Right cardiac atrium (tissue), 5 donors: ENCODE results near the gene CNIH3. TPM values are rescaled to one million over a fixed set of nuclear protein-coding genes. Genes with fewer than 3 reads are reported as not detected.

Experiments used
- ATAC-seq, 2 donors: fragments of 200-7000 bp; cut with Tn5 transposase; one replicate each; pipeline versions ENCODE4 v1.8.0 to v1.9.1; 2020; ENCODE audit warnings: moderate library complexity in 2 of 2, mild to moderate bottlenecking in 1 of 2
- DNase-seq, 3 donors: peaks; one replicate each; pipeline ENCODE4 v3.0.0-alpha.2; 2020
- H3K27ac ChIP-seq: one replicate; pipeline ENCODE4 v1.5.1; 2013; ENCODE audit warnings: mild to moderate bottlenecking, low read length, control low read depth, moderate library complexity
- H3K27me3 ChIP-seq: one replicate; pipeline ENCODE4 v1.6.1; 2013; ENCODE audit not compliant: control insufficient read depth, insufficient read depth
- H3K4me1 ChIP-seq: one replicate; pipeline ENCODE4 v1.6.1; 2013; ENCODE audit warnings: low read length; ENCODE audit not compliant: control insufficient read depth, insufficient read depth
- H3K4me3 ChIP-seq: one replicate; pipeline ENCODE4 v1.5.1; 2013; ENCODE audit warnings: low read length, control low read depth
- H3K9me3 ChIP-seq: one replicate; pipeline ENCODE4 v1.6.1; 2013; ENCODE audit warnings: low read length; ENCODE audit not compliant: control insufficient read depth
- whole genome bisulfite sequencing: extraction: QIAGEN DNeasy Blood & Tissue Kit; methylation state at CpG from one replicate; pipeline ENCODE4 v1.1.7; 2013; 5-methylcytosine and 5-hydroxymethylcytosine counted together
- intact Hi-C, 4 donors: fragments of 100-400 bp; cut with DNase I; formaldehyde crosslinking; loops; one replicate each; pipeline versions ENCODE4 v1.11.0 to v1.14.0; 2022 to 2023
- polyA plus RNA-seq: library from polyadenylated mRNA; stranded (reverse); fragments of 200-250 nt; gene quantifications from one replicate; pipeline ENCODE4 v1.2.3, GENCODE V29; 2013
- total RNA-seq, 4 donors: library from RNA; stranded (reverse); fragmentation: NEBNext Ultra II Directional; extraction: Animal tissue kit (Norgen Biotek cat#: 25700); gene quantifications; one replicate each; pipeline ENCODE4 v1.2.1, GENCODE V29; 2021
- donor health status: healthy with polysubstance abuse.
- donor health status: DM: no; HTN: yes; CAD: no.
- donor health status: DM: no; HTN: no; CAD: no.
- donor health status: DM: no; HTN: yes; CAD: no; lungs with severe emphysema.
- donor health status: DM: yes; HTN: yes; CAD: no.

CNIH3 gene
- total and polyA plus RNA-seq, 5 donors, result 0.66 to 2.3 (median 1.3) TPM

DNA sequence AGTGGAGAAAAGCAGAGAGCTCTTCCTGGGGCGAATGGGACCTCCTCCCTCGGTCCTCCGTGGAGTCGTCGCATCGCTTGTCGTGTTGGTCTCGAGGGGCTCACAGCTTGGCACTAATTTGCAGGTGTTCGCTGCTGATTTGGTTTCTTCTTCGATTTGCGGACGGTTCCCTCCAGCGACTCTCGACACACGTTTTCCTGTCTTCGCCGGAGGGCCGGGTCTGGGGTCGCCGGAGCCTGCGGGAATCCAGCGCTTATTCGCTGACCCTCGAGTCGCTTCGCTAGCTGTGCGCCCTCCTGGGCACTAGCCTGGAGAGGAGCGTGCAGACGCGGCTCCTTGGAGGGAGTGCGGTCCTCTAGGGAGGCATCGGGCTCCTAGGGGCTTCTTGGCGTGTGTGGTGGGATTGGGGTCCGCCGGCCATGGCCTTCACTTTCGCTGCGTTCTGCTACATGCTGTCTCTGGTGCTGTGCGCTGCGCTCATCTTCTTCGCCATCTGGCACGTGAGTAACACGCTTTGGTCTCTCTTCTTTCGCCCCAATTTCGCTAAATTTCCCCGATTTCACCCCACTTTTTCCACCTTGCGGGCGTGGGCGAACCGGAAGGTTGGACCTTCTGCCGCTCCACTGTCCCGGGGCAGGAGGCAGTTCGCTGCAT, 766 bp downstream of the CNIH3 start:
- H3K9me3 ChIP-seq, result no peaks in the 10 kb centered on the region
- H3K27ac ChIP-seq, result no peak overlapping the region
- H3K4me3 ChIP-seq, result peak overlapping the region; percentile 10
- H3K27me3 ChIP-seq, result no peaks in the 10 kb centered on the region
- no peak for ATAC-seq
- intact Hi-C loops, result no loop called here
- no peaks in the 10 kb centered on the region for H3K4me1 ChIP-seq
- no peak for DNase-seq
- WGBS, result 2% methylated on average over 52 of the region's 52 CpGs

DNA sequence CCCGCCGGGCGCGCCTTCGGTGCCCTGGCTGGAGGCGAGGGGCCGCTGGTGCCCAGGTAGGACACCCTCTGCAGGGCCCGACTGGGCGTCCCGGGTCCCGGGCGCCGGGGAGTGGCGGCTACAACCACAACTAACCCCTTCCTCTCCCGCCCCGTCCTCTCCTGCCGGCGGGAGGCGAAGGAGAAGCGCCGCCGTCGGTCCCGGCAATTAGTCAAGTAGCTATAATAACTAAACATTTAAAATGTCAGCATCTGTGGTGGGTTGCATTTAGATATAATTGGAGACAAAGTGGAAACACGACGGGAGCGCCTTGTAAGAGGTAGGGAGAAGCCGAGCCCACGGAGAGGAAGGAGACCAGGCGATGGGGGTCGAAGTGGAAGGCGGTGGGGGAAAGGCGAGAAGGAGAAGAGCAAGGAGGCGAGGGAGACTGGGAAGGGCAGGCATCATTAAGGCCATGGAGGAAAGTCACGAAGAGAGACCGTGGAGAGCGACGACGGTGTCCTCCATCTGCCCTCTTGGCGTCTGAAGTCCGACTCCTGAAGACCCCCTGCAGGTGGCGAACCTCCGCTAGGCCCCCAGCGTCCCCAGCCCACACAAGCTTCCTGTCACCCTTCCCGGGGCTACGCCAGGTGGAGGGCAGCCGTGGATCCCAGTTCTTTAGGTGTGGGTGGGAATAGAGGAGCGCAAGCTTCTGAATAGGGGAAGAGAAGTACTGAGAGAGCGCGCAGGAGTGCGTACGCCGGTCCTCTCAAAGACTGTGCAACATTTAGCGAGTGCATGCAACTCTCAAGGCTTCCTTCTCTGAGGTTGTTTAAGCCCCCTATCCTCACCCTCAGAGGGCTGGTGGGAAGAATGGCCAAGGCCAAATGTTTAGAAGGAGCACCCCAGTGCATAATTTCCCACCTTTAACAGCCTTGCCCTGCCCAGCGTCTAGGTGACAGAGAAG, 1.6 kb downstream of the CNIH3 start:
- no peak for DNase-seq
- no peak overlapping the region for H3K4me3 ChIP-seq
- ATAC-seq, result no peak
- WGBS, result 3% methylated on average over 55 of the region's 55 CpGs
- H3K27ac ChIP-seq, result no peak overlapping the region
- intact Hi-C loops, result no loop called here
- H3K4me1 ChIP-seq, result no peaks in the 10 kb centered on the region
- H3K9me3 ChIP-seq, result no peaks in the 10 kb centered on the region
- H3K27me3 ChIP-seq, result no peaks in the 10 kb centered on the region

DNA sequence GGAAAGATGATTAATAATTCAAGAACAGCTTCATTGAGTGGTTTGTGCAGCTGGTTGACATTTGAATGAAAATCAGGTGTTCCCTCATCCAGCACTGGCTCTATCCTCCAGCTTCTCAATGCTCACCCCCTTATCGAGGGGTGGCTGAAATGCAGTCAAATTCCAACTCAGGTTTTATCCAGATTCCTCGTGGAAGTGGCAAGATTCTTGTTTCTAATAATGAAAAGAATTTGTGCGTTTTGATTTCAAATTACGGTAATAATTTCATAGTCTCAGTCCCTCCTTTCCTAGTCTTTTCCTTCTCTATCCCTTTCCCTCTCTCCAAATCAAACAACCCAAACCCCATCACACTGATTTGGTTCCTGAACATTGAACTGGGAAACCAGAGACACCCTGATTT, 3.1 kb downstream of the CNIH3 start:
- WGBS, result 73% methylated on average over 4 of the region's 4 CpGs
- ATAC-seq, result no peak
- intact Hi-C loops, result no loop called here
- no peak for DNase-seq
- Histone ChIP-seq H3K27ac (no peak overlapping the region), H3K9me3 (no peaks in the 10 kb centered on the region), H3K27me3 (no peaks in the 10 kb centered on the region), H3K4me1 (no peaks in the 10 kb centered on the region), H3K4me3 (no peak overlapping the region)

DNA sequence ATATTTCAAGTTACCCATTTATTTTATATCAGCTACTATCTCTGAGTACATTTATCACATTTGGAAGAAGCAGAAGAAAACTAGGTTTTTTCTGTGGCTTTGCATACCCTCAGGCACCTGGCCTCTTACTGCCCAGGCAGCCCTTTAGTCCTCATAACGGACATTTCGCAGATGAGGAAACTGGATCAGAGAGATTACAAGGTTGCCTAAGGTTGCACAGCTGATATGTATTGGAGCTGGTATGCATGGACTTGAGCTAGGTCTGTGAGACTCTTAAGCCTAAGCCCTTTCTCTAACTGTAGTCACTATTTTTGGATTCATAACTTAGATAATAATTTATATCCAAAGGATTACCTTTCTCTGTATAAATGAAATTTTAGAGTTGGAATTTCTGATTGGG, 4.0 kb downstream of the CNIH3 start:
- H3K4me3 ChIP-seq, result no peak overlapping the region

DNA sequence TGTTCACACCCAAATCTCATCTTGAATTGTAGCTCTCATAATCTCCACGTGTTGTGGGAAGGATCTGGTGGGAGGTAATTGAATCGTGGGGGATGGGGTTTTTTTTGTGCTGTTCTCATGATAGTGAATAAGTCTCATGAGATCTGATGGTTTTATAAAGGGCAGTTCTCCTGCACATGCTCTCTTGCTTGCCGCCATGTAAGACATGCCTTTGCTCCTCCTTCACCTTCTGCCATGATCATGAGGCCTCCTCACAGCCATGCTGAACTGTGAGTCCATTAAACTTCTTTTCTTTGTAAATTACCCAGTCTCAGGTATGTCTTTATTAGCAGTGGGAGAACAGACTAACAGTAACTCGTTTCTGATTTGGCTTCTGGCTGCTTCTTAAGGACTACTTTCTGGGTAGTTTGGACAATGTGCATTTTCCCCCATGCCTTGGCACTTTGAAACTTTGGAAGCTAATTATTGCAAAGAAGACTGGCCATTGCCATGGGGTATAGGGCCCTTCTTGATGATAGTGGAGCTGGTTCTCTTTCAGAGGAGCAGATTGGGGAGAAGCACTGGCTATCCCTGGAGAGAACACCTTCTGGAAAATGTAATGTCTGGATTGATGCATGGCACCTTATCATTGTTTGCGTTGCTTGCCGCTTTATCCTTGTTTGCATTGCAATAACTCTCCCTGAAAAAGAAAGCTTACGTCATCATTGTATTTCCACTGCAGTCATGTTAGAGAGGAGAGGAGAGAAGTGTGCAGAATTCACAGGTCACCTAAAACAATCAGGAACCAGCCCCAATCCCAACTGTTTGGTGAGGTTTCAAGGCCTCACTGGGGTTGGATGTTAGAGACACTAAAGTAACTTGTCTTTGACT, 5.9 kb downstream of the CNIH3 start:
- ATAC-seq, result no peak
- intact Hi-C loops, result no loop called here
- H3K9me3 ChIP-seq, result no peaks in the 10 kb centered on the region
- DNase-seq, result no peak
- no peak overlapping the region for H3K4me3 ChIP-seq
- H3K27me3 ChIP-seq, result no peaks in the 10 kb centered on the region
- 81% methylated on average over 7 of the region's 7 CpGs for WGBS
- H3K4me1 ChIP-seq, result no peaks in the 10 kb centered on the region
- no peak overlapping the region for H3K27ac ChIP-seq

More for the DNA sequence above, 4.0 kb downstream of the CNIH3 start:
- 87% methylated on average over 2 of the region's 2 CpGs for WGBS
- intact Hi-C loops, result no loop called here
- no peak for ATAC-seq
- DNase-seq, result no peak
- no peak overlapping the region for H3K27ac ChIP-seq
- no peaks in the 10 kb centered on the region for H3K27me3 ChIP-seq
- no peaks in the 10 kb centered on the region for H3K4me1 ChIP-seq
- no peaks in the 10 kb centered on the region for H3K9me3 ChIP-seq

DNA sequence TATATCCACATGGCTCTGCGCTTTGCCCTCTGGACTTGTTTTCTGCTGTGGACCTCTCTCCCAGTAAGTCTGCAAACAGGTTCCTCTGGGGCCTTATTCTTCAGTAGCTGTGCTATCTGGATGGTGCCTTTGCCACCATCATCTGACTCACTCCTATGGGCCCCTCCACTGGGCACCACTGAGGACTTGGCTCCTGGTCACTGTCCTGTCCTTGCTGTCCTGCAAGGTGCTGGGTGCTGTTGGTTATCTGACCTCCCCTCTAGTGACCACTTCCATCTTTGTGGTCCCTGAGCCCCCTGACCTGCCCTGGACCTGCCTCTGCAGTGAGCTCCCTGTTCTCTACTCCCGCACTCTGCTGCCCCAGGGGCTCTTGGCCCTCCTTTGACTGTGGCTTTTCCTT, 6.7 kb downstream of the CNIH3 start:
- intact Hi-C loops, result no loop called here

DNA sequence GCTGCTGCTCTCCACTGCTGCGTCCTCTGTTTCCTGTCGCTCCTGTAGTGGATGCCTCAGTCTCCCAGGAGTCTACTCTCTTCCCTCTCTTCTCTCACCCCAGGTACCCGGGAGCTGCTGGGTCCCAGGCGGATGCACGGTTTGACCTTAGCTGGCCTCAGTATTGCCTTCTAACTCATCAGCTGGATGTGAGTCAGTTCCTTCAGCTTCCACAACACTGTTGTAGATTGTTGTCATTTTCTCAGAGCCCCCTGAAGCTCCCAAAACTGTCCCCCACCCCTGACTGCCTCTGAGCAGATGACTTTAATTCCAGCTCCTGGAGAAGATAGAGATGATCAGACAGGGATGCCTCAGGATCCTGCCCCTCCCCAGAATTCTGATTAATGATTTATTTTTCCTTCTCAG, 7.2 kb downstream of the CNIH3 start:
- Histone ChIP-seq H3K27ac (no peak overlapping the region), H3K4me1 (no peaks in the 10 kb centered on the region), H3K4me3 (no peak overlapping the region), H3K27me3 (no peaks in the 10 kb centered on the region), H3K9me3 (no peaks in the 10 kb centered on the region)
- no peak for DNase-seq
- intact Hi-C loops, result no loop called here
- no peak for ATAC-seq
- WGBS, result 70% methylated on average over 5 of the region's 5 CpGs

More for the DNA sequence above, 6.7 kb downstream of the CNIH3 start:
- H3K9me3 ChIP-seq, result no peaks in the 10 kb centered on the region
- no peaks in the 10 kb centered on the region for H3K27me3 ChIP-seq
- no peak overlapping the region for H3K4me3 ChIP-seq
- no peaks in the 10 kb centered on the region for H3K4me1 ChIP-seq
- ATAC-seq, result no peak
- 99% methylated on average over 2 of the region's 2 CpGs for WGBS
- DNase-seq, result no peak
- no peak overlapping the region for H3K27ac ChIP-seq

DNA sequence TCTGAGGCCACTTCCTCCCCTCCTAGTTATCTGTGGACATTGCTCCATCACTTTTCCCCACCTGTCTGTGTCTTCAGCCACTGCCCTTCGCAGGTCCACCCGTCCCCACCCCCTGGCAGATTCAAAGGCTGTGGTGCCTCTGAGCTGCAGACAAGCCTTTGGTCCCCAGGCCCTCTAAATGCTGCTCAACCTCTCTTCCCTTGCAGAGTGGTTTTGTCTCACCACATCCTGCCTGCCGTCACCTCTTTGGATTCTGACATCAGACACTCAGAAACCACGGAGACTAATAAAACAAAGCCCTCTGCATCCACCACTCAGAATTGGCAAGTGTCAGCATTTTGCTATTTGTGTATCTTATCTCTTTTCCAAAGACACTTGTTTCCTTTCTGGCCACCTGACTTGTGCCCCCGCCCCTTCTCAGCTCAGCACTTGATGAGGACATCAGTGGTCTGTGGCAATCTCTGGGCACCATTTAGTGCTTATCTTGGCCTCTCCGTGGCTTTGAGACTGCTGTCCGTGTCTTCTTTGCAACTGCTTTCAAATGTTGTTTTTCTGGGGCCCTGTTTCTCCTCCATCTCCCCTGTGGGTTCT, 7.7 kb downstream of the CNIH3 start:
- ATAC-seq (no peak), DNase-seq (no peak)
- 28% methylated on average over 7 of the region's 7 CpGs for WGBS
- H3K9me3 ChIP-seq, result no peaks in the 10 kb centered on the region
- no peak overlapping the region for H3K4me3 ChIP-seq
- no peaks in the 10 kb centered on the region for H3K4me1 ChIP-seq
- intact Hi-C loops, result no loop called here
- H3K27ac ChIP-seq, result no peak overlapping the region
- H3K27me3 ChIP-seq, result no peaks in the 10 kb centered on the region

DNA sequence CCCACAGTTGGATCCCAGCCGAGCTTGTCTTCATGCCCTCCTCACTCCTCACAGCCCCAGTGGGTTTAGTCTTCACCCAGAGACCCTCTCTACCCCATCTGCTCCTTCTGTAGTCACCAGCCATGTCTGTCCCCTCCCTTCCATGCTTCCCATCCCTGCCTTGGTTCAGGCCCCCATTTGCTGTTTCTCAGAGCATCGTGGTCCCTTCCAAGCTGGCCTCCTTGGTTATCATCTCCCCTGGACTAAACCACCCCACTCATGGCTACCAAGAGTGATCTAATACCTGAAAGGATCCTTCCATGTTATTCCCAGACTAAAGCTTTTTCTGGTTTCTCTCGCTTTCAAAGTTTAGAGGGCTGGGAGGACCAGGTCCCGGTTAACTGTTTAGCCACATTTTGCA, 8.3 kb downstream of the CNIH3 start:
- WGBS, result 86% methylated on average over 4 of the region's 4 CpGs
- intact Hi-C loops, result no loop called here
- Histone ChIP-seq H3K27me3 (no peaks in the 10 kb centered on the region), H3K9me3 (no peaks in the 10 kb centered on the region), H3K27ac (no peak overlapping the region), H3K4me3 (no peak overlapping the region), H3K4me1 (no peaks in the 10 kb centered on the region)
- DNase-seq (no peak), ATAC-seq (no peak)

DNA sequence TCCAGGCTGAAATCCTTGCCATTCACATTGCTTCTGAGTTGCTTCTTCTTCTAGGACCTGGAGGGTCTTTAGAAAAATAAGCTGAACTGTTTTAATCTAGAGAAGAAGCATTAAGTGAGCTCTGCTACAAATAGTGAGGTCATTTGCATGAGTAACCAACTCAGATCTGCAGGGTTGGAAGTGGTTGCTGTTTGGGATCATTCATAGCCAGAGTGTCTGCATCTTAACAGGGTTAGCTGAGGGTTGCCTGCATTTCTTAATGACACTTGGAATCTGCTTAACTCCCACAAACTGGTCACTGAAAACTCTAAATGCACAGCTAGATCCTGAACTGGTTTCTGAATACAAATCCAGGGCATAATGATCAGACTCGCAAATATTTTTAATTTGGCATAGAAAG, 9.9 kb downstream of the CNIH3 start:
- DNase-seq (no peak), ATAC-seq (no peak)
- WGBS, result 71% methylated on average over 1 of the region's 1 CpG
- no peaks in the 10 kb centered on the region for H3K9me3 ChIP-seq
- no peak overlapping the region for H3K27ac ChIP-seq
- intact Hi-C loops, result no loop called here
- H3K27me3 ChIP-seq, result no peaks in the 10 kb centered on the region
- H3K4me3 ChIP-seq, result no peak overlapping the region
- H3K4me1 ChIP-seq, result no peaks in the 10 kb centered on the region
